ENCODE results near the gene HNRNPA1.
"Not testable (repeated sequence)": the region's sequence is repeated elsewhere in the genome, so short reads cannot be mapped to it uniquely, and the experiment has no call there.

HNRNPA1 gene

DNA sequence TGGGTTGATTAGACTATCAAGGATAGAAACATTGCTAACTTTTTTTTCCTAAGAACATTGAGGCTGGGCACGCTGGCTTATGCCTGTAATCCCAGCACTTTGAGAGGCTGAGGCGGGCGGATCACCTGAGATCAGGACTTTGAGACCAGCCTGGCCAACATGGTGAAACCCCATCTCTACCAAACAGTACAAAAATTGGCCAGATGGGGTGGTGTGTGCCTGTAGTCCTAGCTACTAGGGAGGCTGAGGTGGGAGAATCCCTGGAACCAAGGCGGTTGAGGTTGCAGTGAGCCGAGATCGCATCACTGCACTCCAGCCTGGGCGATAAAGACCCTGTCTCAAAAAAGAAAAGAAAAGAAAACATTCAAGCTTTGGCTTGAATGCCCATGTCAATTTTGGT, 31.8 kb downstream of the HNRNPA1 start:
- not testable (repeated sequence) for H3K4me1 ChIP-seq (ENCODE audit: control insufficient read depth, insufficient read depth, low read length, unreplicated experiment); H3K27ac ChIP-seq (ENCODE audit: low read depth, low read length); H3K4me3 ChIP-seq (ENCODE audit: low read depth, low read length); H2AFZ ChIP-seq (ENCODE audit: low read length, unreplicated experiment); H3K79me2 ChIP-seq (ENCODE audit: control insufficient read depth, insufficient read depth, low read length, unreplicated experiment); H3K27me3 ChIP-seq (ENCODE audit: insufficient read depth, low read length); H3K36me3 ChIP-seq (ENCODE audit: insufficient read depth, low read length)

DNA sequence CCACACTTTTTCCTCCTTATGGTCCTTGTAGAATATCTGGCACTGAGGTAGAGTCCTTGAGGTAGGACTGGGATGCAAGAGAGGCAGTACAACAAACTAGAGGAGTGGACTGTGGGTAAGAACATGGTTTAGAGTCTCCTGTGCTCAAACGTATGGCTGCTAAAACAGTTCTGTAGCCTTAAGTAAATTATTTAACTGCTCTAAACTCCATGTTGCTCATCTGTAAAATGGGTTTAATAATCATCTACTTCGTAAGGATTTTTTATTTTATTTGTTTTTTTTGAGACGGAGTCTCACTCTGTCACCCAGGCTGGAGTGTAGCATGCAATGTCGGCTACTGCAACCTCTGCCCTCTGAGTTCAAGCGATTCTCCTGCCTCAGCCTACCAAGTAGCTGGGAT, 40.8 kb downstream of the HNRNPA1 start:
- Histone ChIP-seq H3K79me2 (ENCODE audit: control insufficient read depth, insufficient read depth, low read length, unreplicated experiment) (peaks cover 11% of the 10 kb centered on the region), H2AFZ (ENCODE audit: low read length, unreplicated experiment) (no peak overlapping the region), H3K4me1 (ENCODE audit: control insufficient read depth, insufficient read depth, low read length, unreplicated experiment) (no peaks in the 10 kb centered on the region), H3K27ac (ENCODE audit: low read depth, low read length) (no peak overlapping the region), H3K4me3 (ENCODE audit: low read depth, low read length) (no peak overlapping the region), H3K27me3 (ENCODE audit: insufficient read depth, low read length) (no peaks in the 10 kb centered on the region), H3K36me3 (ENCODE audit: insufficient read depth, low read length) (no peaks in the 10 kb centered on the region)

DNA sequence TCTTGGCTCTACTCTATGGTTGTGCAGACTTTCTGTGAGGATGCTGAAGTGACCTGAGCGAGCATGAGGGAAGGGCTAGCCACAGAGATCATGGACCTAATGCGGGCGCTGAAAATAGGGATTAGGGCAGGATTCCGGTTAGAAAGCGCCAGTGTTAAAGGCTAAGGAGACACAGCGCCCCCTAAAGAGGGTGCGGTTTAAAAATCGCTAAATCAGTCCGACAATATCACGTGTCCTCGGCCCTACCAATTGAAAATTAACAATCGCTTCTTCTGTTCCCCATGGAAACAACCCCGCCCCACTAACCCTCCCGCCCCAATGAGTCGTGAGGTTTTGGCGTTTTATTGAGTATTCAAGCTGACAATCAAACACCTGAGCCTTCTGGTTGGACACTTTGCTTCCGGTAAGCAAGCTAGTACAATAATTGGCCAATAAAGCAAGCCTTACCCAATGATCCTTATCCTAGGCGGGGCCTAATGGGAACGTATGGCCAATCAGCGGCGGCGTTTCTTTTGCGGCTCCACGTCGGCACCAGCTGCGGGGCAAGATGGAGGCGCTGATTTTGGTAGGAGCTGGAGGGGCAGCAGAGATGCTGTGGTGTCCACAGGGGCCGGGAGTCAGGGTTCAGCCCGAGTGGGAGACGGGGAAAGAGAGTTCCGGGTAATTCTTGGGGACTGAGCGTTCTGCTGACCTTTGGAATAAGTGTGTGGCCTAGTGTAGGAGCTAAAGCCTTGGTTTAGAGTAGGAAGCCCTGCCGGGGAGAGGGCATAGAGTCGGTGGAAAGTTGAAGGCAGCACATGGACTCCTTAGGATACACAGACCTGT, 44.3 kb downstream of the HNRNPA1 start, which contains the start of gene COPZ1:
Gene COPZ1, plus strand, starts transcription at position 515 of the 825 bp plus-strand sequence. Its CDS starts 33 bp downstream, at position 548.
- peaks cover 25% of the 10 kb centered on the region for H3K4me1 ChIP-seq (ENCODE audit: control insufficient read depth, insufficient read depth, low read length, unreplicated experiment)
- peak within 1 kb of the TSS; percentile 83 for H3K27ac ChIP-seq (ENCODE audit: low read depth, low read length)
- H2AFZ ChIP-seq (ENCODE audit: low read length, unreplicated experiment), result peak within 1 kb of the TSS; percentile 84
- no peaks in the 10 kb centered on the region for H3K27me3 ChIP-seq (ENCODE audit: insufficient read depth, low read length)
- H3K4me3 ChIP-seq (ENCODE audit: low read depth, low read length), result peak within 1 kb of the TSS; percentile 91
- peaks cover 36% of the 10 kb centered on the region for H3K79me2 ChIP-seq (ENCODE audit: control insufficient read depth, insufficient read depth, low read length, unreplicated experiment)
- no peaks in the 10 kb centered on the region for H3K36me3 ChIP-seq (ENCODE audit: insufficient read depth, low read length)

DNA sequence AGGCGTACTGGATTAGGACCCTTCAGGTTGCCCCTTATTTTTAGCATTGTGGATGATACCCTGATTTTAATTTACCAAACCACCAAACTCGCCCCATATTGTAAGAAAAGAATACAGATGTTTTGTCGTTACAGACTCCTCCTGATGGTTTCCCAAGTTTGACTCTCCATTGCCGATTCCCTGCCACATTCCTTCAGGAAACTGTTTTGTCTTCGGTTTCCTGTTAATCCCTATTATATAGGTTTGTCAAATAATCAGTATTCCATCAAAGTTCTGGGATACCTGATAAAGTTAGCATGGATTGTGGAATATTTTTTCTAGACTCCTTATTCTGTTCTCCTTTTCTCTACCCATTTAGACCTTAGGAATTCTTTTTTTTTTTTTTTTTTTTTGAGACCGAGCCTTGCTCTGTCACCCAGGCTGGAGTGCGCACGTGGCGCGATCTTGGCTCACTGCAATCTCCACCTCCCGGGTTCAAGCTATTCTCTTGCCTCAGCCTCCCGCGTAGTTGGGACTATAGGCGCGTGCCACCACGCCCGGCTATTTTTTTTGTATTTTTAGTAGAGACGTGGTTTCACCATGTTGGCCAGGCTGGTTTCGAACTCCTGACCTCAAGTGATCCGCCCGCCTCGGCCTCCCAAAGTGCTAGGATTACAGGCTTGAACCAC, 45.0 kb downstream of the HNRNPA1 start:
- Histone ChIP-seq H2AFZ (ENCODE audit: low read length, unreplicated experiment) (peak overlapping the region; percentile 34), H3K4me1 (ENCODE audit: control insufficient read depth, insufficient read depth, low read length, unreplicated experiment) (peaks cover 33% of the 10 kb centered on the region), H3K4me3 (ENCODE audit: low read depth, low read length) (peak overlapping the region; percentile 91), H3K79me2 (ENCODE audit: control insufficient read depth, insufficient read depth, low read length, unreplicated experiment) (peaks cover 44% of the 10 kb centered on the region), H3K27ac (ENCODE audit: low read depth, low read length) (peak overlapping the region; percentile 83)
- not testable (repeated sequence) for H3K27me3 ChIP-seq (ENCODE audit: insufficient read depth, low read length); H3K36me3 ChIP-seq (ENCODE audit: insufficient read depth, low read length)

DNA sequence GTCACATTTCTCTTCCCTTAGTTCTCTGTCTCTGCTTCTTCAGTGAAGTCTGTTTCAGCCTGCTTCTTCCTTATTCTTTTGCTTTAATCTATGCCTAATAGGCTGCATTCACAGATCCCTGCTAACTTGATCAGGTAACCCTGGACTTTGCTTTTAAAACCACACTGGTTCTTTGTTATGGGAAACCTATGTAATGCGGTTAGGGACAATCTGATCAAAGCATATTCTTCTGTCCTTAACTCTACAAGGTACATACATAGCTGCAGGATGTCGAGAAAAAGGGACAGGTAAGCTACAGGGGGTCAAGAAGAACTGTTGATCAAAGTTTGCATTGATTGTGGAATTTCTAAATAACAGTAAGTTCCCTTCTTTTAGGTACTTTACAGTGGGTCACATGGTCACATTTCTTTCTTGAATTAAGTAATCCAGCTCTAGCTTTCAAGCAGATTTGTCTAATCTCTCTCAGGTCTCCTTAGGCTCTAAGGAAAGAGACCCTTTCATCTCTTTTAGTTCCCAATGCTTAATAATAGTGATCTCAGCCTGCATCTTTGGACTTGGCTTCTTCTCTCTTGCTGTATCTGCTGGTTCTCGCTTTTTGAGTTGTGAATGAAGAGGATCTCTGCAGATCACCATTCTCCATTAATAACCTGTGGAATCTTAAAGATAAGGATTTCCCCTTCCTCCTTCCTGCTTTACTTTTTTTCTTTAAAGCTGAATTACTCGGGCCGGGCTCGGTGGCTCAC, 48.2 kb downstream of the HNRNPA1 start:
- Histone ChIP-seq H3K4me3 (ENCODE audit: low read depth, low read length) (peak overlapping the region; percentile 37; the same call in 1 of the 2 replicates), H3K27me3 (ENCODE audit: insufficient read depth, low read length) (no peaks in the 10 kb centered on the region), H3K4me1 (ENCODE audit: control insufficient read depth, insufficient read depth, low read length, unreplicated experiment) (peaks cover 42% of the 10 kb centered on the region), H2AFZ (ENCODE audit: low read length, unreplicated experiment) (no peak overlapping the region), H3K79me2 (ENCODE audit: control insufficient read depth, insufficient read depth, low read length, unreplicated experiment) (peaks cover 70% of the 10 kb centered on the region), H3K27ac (ENCODE audit: low read depth, low read length) (0 out of 2 replicates have a peak overlapping the region, but pooled peaks have one; percentile 24), H3K36me3 (ENCODE audit: insufficient read depth, low read length) (no peaks in the 10 kb centered on the region; the same call in 1 of the 2 replicates)

DNA sequence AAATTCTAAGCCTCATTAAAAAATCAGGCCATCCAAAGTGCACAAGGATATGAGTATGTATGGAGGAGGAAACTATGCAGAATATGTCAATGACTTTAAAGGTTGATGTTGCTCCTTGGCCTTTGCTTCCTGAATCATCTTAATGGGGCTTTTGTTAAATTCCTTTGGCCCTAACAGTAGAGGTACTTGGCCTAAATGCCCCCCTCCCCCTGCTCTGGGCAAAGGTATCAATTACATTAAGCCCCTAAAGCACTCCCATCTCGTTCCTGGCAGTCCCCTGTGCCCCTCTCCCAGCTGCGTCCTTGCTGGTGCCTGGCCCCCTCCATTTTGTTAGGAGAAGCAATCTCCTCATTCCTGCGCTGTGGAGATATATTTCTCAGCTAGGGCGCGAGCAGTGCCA, 49.2 kb downstream of the HNRNPA1 start:
- Histone ChIP-seq H3K4me1 (ENCODE audit: control insufficient read depth, insufficient read depth, low read length, unreplicated experiment) (peaks cover 42% of the 10 kb centered on the region), H3K79me2 (ENCODE audit: control insufficient read depth, insufficient read depth, low read length, unreplicated experiment) (peaks cover 78% of the 10 kb centered on the region), H3K27ac (ENCODE audit: low read depth, low read length) (peak overlapping the region; percentile 36; the same call in 1 of the 2 replicates)

DNA sequence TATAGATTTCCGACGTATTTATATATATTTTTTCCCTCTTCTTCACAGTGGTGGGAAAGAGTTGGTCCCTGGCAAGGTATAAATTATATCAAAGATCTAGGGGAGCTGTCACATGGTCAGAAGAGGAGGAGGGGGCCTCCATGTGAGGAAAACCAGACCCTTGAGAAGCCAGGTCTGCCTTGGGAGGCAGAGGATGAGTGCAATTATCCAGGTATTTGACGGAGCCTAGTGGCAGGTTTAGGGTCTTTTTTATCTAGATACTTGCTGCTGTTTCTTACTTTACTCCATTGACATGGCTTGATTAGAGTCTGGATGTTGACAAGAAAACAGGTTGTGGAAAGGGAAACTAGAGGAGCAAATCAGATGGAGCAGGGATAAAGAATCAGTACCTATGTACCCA, 49.9 kb downstream of the HNRNPA1 start:
- Histone ChIP-seq H3K27ac (ENCODE audit: low read depth, low read length) (peak overlapping the region; percentile 36), H3K27me3 (ENCODE audit: insufficient read depth, low read length) (no peaks in the 10 kb centered on the region), H3K4me3 (ENCODE audit: low read depth, low read length) (peak overlapping the region; percentile 44; the same call in 1 of the 2 replicates), H3K36me3 (ENCODE audit: insufficient read depth, low read length) (no peaks in the 10 kb centered on the region; the same call in 1 of the 2 replicates), H3K4me1 (ENCODE audit: control insufficient read depth, insufficient read depth, low read length, unreplicated experiment) (peaks cover 42% of the 10 kb centered on the region), H3K79me2 (ENCODE audit: control insufficient read depth, insufficient read depth, low read length, unreplicated experiment) (peaks cover 80% of the 10 kb centered on the region), H2AFZ (ENCODE audit: low read length, unreplicated experiment) (no peak overlapping the region)

More for the DNA sequence above, 49.2 kb downstream of the HNRNPA1 start:
- no peak overlapping the region for H2AFZ ChIP-seq (ENCODE audit: low read length, unreplicated experiment)
- no peak overlapping the region for H3K4me3 ChIP-seq (ENCODE audit: low read depth, low read length)
- H3K27me3 ChIP-seq (ENCODE audit: insufficient read depth, low read length), result no peaks in the 10 kb centered on the region
- H3K36me3 ChIP-seq (ENCODE audit: insufficient read depth, low read length), result no peaks in the 10 kb centered on the region; the same call in 1 of the 2 replicates

DNA sequence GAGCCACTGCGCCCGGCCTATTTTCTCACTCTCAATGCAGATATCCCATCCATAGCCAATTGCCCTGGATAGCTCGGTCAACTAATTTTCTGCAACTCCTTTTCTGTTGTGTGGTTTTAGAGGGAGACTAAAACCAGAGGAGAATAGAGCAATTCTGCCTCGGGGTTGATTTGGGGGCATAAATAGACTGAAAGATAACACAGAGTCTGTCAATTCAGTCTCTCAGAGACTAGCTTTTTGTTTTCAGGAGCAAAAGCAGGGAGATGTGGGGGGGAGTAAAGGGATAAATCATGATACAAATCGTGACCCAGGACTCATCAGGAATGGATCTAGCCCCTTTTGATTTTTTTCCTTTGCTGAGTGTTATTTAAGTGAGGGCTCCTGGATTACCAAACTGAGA, 50.9 kb downstream of the HNRNPA1 start:
- Histone ChIP-seq H3K4me3 (ENCODE audit: low read depth, low read length) (no peak overlapping the region), H3K79me2 (ENCODE audit: control insufficient read depth, insufficient read depth, low read length, unreplicated experiment) (peaks cover 78% of the 10 kb centered on the region), H3K27me3 (ENCODE audit: insufficient read depth, low read length) (no peaks in the 10 kb centered on the region), H2AFZ (ENCODE audit: low read length, unreplicated experiment) (no peak overlapping the region), H3K36me3 (ENCODE audit: insufficient read depth, low read length) (no peaks in the 10 kb centered on the region; the same call in 1 of the 2 replicates), H3K27ac (ENCODE audit: low read depth, low read length) (no peak overlapping the region), H3K4me1 (ENCODE audit: control insufficient read depth, insufficient read depth, low read length, unreplicated experiment) (peaks cover 42% of the 10 kb centered on the region)

DNA sequence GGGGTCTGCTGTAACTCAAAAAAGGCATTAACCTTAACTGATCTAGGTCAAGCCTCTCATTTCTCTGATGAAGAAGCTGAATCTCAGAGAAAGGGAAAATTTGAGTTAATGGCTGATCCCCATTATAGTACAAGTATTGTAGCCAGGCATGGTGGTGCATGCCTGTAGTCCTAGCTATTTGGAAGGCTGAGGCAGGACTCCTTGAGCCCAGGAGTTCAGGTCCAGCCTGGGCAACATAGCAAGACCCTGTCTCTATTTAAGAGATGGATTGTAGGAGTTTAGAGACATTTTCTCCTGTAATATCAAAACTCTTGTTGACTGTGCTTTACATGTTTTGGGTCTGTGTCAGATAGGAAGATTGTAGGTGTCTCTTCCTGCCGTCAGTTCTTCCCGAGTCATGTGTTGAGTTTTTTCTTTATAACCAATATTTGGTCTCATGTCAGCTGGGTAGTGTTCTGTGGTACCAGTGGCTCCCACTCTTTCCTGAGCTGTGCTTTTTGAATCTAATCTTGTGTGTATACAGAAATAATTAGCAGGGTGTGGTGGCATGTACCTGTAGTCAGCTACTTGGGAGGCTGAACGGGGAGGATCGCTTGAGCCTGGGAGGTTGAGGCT, 53.0 kb downstream of the HNRNPA1 start:
- Histone ChIP-seq H3K27me3 (ENCODE audit: insufficient read depth, low read length) (no peaks in the 10 kb centered on the region), H3K4me1 (ENCODE audit: control insufficient read depth, insufficient read depth, low read length, unreplicated experiment) (peaks cover 43% of the 10 kb centered on the region), H3K27ac (ENCODE audit: low read depth, low read length) (no peak overlapping the region), H3K79me2 (ENCODE audit: control insufficient read depth, insufficient read depth, low read length, unreplicated experiment) (peaks cover 83% of the 10 kb centered on the region), H2AFZ (ENCODE audit: low read length, unreplicated experiment) (no peak overlapping the region), H3K4me3 (ENCODE audit: low read depth, low read length) (no peak overlapping the region), H3K36me3 (ENCODE audit: insufficient read depth, low read length) (no peaks in the 10 kb centered on the region; the same call in 1 of the 2 replicates)
